ENCODE measurements around the gene TPH2.

The TPH2 gene

DNA sequence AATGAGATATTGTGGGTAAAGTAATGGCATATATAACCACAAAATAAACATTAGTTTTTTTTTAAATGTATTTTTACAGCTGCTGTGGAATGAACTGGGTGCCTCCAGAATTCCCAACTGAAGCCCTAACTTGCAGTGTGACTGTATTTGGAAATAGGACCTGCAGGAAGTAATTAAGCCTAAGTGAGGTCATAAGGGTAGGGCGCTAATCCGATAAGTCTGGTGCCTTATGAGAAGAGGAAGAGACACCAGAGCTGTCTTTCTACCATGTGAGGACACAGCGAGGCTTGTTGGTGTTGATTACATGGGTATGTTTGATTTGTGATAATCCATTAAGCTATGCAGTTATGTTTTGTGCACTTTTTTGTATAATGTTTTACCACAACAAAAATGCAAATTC lies 136.8 kb downstream of the TPH2 start:
- in situ Hi-C loops (cut with HindIII; ENCODE audit: low pct_ligation_motif_present, low pct_unique_long_range_greater_than_20kb, low sequenced_read_pairs), result no loop called here

DNA sequence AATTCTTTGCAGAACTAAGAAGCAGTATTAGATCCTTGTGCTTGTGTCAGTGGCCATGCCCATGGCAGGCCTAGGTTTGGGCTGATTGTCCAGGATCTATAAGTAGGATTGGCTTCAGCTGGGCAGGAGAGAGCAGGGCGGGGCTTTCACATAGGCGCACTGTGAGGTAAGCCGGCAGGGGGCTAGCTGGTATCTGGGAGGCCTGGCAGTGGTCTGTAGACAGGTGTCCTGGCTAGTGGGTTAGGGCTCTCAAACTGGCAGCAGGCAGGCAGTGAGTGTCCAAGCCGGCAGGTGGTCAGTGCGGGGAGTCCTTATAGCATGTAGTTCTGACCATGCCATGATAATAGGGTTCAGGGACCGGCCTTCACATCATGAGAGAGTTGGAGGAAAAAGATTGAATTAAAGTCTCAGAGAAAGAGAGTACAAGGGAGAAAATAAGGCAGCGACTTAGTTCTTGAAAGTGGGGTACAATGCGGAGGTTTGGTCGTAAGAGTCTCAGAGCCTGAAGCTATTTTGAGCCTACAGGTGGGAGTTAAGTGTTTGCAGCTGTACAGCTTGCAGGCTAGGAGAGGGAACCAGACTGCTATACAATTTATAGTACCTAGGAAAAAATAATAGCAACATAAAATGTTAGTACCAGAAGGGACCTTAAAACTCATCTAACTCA lies 137.4 kb downstream of the TPH2 start:
- in situ Hi-C loops (cut with HindIII; ENCODE audit: low pct_ligation_motif_present, low pct_unique_long_range_greater_than_20kb, low sequenced_read_pairs), result no loop called here
- DNase-seq, result no peak

More for the DNA sequence above, 136.8 kb downstream of the TPH2 start:
- no peak for DNase-seq

DNA sequence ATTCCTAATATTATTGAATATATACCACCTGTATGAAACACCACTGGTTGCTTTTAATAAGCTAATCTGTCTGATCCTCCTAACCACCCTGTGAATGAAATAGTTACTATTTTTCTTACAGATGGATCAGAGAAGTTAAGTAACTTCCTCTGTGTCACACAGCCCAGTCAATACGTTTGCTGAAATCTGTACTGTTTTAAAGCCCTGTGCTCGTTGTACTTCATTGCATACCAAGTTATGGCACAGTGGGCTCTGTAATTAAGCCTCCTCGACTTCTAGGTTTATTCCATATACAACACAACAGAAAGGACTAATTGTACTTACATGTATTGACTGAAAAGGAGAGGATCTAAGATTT lies 137.9 kb downstream of the TPH2 start:
- no peak for DNase-seq
- in situ Hi-C loops (cut with HindIII; ENCODE audit: low pct_ligation_motif_present, low pct_unique_long_range_greater_than_20kb, low sequenced_read_pairs), result no loop called here

DNA sequence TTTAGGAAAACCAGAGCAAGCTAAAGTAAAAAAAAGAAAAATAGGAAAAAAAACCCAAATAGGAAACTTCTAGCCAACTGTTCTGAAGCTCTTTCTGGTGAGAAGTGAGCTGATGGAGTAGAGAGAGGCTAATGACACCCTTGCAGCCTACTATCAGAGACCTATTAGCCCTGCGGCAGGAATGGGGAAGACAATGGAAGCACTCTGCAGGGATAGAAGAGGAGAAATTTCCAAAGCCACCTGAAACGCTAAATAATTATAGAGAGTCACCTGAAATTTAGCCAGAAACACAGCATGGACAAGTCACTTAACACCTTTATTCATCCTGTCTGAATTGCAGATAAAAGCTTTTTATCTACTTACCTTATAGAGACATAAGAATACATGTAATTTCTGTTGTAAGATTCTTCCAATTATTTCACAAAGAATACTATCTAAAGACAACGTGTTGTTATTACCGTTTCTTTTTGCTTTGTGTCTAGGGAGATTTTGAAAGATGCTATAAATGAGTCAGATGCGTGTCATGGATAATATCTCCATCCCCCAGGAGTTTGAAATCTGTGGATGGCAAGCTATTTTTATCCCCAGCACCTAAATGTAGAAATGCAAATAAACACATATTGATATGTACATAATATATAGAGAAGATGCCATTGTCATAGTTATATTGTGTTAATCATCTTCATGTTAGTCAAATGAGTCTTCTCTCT lies 138.6 kb downstream of the TPH2 start:
- in situ Hi-C loops (cut with HindIII; ENCODE audit: low pct_ligation_motif_present, low pct_unique_long_range_greater_than_20kb, low sequenced_read_pairs), result no loop called here
- DNase-seq, result no peak

DNA sequence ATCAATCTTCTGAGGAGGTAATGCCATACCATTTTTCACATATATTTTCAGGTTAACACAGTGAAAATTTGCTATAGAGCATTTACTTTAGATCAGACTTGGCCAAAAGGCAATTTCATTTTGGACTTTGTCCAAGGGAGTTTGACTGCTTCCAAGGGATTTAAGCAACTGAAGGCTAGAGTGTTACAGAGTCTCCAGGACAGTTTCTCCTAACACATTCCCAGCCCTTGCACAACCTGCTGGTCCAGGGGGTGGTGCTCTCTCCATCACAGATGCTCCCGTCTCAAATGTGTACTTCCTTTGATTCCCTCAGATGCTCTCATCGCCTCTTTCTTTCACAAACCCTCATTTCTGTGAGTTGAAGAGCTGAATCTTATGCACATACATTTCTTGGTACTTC lies 143.1 kb downstream of the TPH2 start:
- no peak for DNase-seq

More for the DNA sequence above, 143.1 kb downstream of the TPH2 start:
- in situ Hi-C loops (cut with HindIII; ENCODE audit: low pct_ligation_motif_present, low pct_unique_long_range_greater_than_20kb, low sequenced_read_pairs), result no loop called here

Measured in ACHN (cell line).